HEK293 (cell line): ENCODE measurements around the gene ASAP2.
"Not testable (repeated sequence)": the region's sequence is repeated elsewhere in the genome, so short reads cannot be mapped to it uniquely, and the experiment has no call there.

ENCODE experiments used
- CTCF ChIA-PET: fragments of 350-600 bp; formaldehyde crosslinking; extraction: SDS; loops from one replicate; lab custom pipeline; 2021; ENCODE audit warnings: antibody characterized with exemption; lab: Yijun Ruan, JAX
- POLR2A ChIA-PET: fragments of 300-600 bp; formaldehyde crosslinking; extraction: SDS; loops from one replicate; lab custom pipeline; 2020; ENCODE audit warnings: antibody characterized with exemption, inconsistent platforms; lab: Yijun Ruan, JAX
- H3K27ac ChIP-seq: fragments of 200-500 bp; sonication (Bioruptor generic); 2 replicates; pipeline ENCODE4 v1.5.1; 2014; ENCODE audit warnings: low read depth, low read length, control low read depth, inconsistent platforms; ENCODE audit errors: extremely low read depth
- H3K36me3 ChIP-seq, 2 experiments: fragments of 200-500 bp in 1 of 2; sonication (Bioruptor generic) in 1 of 2; 1 replicate in 1 of 2; 2 replicates in 1 of 2; pipeline ENCODE4 v1.5.1; 2014 to 2017; ENCODE audit warnings: inconsistent platforms in 2 of 2, low read length in 2 of 2; ENCODE audit not compliant: control insufficient read depth in 2 of 2, insufficient read depth in 1 of 2
- H3K4me1 ChIP-seq: fragments of 200-500 bp; sonication (Bioruptor generic); 2 replicates; pipeline ENCODE4 v1.5.1; 2014; ENCODE audit warnings: mild to moderate bottlenecking, low read length, inconsistent platforms; ENCODE audit not compliant: control insufficient read depth, insufficient read depth
- H3K4me3 ChIP-seq: 2 replicates; pipeline ENCODE4 v1.5.1; 2011; ENCODE audit warnings: low read depth, mild to moderate bottlenecking, control low read depth, low read length, moderate library complexity
- H3K9me3 ChIP-seq: fragments of 200-500 bp; sonication (Bioruptor generic); 2 replicates; pipeline ENCODE4 v1.5.1; 2014; ENCODE audit warnings: low read depth, low read length, inconsistent platforms; ENCODE audit not compliant: control insufficient read depth, insufficient read depth
- ZIC2 ChIP-seq: fragments of 450-650 bp; formaldehyde crosslinking; IDR thresholded peaks from 2 replicates; pipeline ENCODE4 v1.5.1; 2016; ENCODE audit warnings: missing biosample characterization, missing genetic modification characterization
- ZNF112 ChIP-seq: fragments of 450-650 bp; formaldehyde crosslinking; IDR thresholded peaks from 2 replicates; pipeline ENCODE4 v1.5.0; 2017; ENCODE audit warnings: missing biosample characterization, missing genetic modification characterization
- ZNF121 ChIP-seq: fragments of 450-650 bp; formaldehyde crosslinking; IDR thresholded peaks from 2 replicates; pipeline ENCODE4 v1.5.1; 2016; ENCODE audit warnings: missing biosample characterization, missing genetic modification characterization
- ZNF184 ChIP-seq: fragments of 450-650 bp; IDR thresholded peaks from 2 replicates; pipeline ENCODE4 v1.5.1; 2018; ENCODE audit warnings: missing biosample characterization, mild to moderate bottlenecking, missing genetic modification characterization
- ZNF223 ChIP-seq: fragments of 450-650 bp; formaldehyde crosslinking; IDR thresholded peaks from 2 replicates; pipeline ENCODE4 v1.5.1; 2016; ENCODE audit warnings: missing biosample characterization, missing genetic modification characterization
- ZNF248 ChIP-seq: fragments of 450-650 bp; formaldehyde crosslinking; IDR thresholded peaks from 2 replicates; pipeline ENCODE4 v1.5.1; 2017; ENCODE audit warnings: missing biosample characterization, missing genetic modification characterization
- ZNF354C ChIP-seq: fragments of 450-650 bp; formaldehyde crosslinking; IDR thresholded peaks from 2 replicates; pipeline ENCODE4 v1.5.1; 2016; ENCODE audit warnings: missing biosample characterization, missing genetic modification characterization, low read depth, borderline replicate concordance
- ZNF423 ChIP-seq: fragments of 450-650 bp; formaldehyde crosslinking; IDR thresholded peaks from 2 replicates; pipeline ENCODE4 v1.5.1; 2016; ENCODE audit warnings: missing biosample characterization, missing genetic modification characterization
- TF ChIP-seq, protein P1 (sequence below): fragments of 450-650 bp; formaldehyde crosslinking; IDR thresholded peaks from 2 replicates; pipeline ENCODE4 v1.5.1; 2016; ENCODE audit warnings: missing biosample characterization, missing genetic modification characterization
- TF ChIP-seq, protein P2 (sequence below): fragments of 450-650 bp; formaldehyde crosslinking; IDR thresholded peaks from 2 replicates; pipeline ENCODE4 v1.5.1; 2016; ENCODE audit warnings: missing biosample characterization, missing genetic modification characterization

Gene ASAP2

DNA sequence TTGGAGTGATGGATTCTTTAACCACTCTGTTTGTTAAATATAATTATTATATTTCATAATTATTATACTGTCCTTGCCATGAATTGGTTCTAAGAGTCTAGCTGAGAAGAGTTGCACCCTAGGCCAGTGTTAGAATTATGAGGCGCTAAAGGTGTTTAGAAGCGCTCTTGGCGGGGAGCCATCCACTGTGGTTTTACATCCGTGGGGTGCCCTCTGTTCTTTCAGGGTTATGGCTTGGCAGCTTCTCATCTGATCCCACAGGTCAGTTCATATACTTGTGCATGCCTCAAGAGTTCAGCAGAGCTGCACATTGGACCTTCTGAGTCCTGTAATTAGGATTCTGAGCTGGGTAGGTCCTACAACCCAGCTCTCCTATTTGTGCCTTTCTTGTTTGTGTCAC is 9.1 kb downstream of the ASAP2 start:
- Histone ChIP-seq H3K4me1 (peaks cover 3% of the 10 kb centered on the region; the same call in 1 of the 2 replicates), H3K27ac (no peak overlapping the region), H3K36me3 (peaks cover 0 to 4% of the 10 kb centered on the region in 2 experiments; a peak in 2 of 3 replicates), H3K9me3 (no peaks in the 10 kb centered on the region), H3K4me3 (no peak overlapping the region)
- POLR2A ChIA-PET: no interaction called here
- CTCF ChIA-PET: interaction anchor here (0.6 kb wide), 1 partner anchor 114 kb away, joined by 3 read pairs; no protein-coding TSS in a partner anchor
- TF ChIP-seq ZNF423 (tag by site-specific recombination): no peak
- TF ChIP-seq ZIC2 (tag by site-specific recombination): peak; percentile 28; the same call in 1 of the 2 replicates

DNA sequence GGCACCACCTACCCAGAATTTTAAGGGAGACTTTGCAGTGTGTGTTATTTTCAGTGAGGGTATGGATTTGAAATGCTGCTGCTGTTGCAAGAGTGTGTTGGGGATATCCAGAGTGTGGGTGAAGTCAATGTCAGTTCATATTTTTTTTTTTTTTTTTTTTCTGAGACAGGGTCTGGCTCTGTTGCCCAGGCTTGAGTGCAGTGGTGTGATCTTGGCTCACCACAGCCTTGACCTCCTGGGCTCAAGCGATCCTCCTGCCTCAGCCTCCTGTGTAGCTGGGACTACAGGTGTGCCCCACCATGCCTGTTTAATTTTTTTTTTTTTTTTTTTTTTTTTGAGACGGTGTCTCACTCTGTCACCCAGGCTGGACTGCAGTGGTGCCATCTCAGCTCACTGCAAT is 9.5 kb downstream of the ASAP2 start:
- H3K4me3 ChIP-seq, H3K9me3 ChIP-seq, H3K27ac ChIP-seq, H3K4me1 ChIP-seq, H3K36me3 ChIP-seq, POLR2A ChIA-PET: not testable (repeated sequence)
- CTCF ChIA-PET: interaction anchor here (0.6 kb wide), 1 partner anchor 114 kb away, joined by 3 read pairs; no protein-coding TSS in a partner anchor
- peak; percentile 69; the same call in 1 of the 2 replicates for TF ChIP-seq ZNF121 (tag by site-specific recombination)
- TF ChIP-seq, protein P1, sequence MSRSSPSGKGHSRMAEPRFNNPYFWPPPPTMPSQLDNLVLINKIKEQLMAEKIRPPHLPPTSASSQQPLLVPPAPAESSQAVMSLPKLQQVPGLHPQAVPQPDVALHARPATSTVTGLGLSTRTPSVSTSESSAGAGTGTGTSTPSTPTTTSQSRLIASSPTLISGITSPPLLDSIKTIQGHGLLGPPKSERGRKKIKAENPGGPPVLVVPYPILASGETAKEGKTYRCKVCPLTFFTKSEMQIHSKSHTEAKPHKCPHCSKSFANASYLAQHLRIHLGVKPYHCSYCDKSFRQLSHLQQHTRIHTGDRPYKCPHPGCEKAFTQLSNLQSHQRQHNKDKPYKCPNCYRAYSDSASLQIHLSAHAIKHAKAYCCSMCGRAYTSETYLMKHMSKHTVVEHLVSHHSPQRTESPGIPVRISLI (tag by site-specific recombination): peak; percentile 95

DNA sequence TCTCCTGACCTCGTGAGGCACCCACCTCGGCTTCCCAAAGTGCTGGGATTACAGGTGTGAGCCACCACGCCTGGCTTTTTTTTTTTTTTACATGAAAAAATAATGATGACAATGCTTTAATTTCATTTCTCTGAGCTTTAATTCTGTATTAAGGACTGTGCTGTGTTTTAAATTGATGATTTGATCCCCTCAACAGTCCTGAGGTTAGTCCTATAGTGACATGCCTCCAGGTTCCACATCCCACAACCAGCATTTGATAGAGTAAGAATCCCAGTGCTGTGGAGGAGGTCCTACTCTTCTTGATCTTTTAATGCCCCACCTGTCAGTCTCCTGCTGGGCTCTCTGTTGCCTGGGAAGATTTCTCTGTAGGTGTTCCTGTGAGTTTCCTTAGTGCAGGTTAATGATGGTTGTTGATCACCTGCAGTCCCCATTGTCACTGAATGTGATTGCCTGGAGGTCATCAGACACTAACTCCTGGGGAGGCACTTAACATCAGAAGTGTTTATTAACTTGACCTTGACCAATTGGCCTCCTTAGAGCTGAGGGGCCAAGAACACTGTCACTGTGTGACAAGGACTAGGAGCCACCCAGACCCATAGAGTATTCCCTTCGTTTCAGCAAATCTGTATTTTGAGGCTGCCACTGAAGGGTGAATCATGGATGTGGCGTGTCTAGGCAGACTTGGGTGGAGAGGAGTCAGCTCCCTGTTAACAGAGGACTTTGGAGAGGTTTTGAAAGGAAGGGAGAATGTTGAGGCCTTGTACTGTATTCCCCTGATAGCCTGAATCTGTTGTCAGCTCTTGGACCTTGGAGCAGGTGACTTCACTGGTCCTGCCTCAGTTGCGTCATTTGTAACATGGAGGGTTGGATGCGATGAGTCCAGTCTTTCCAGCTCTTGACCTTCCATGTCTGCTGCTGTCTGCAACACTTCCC is 11.5 kb downstream of the ASAP2 start:
- peak; percentile 73 for TF ChIP-seq ZIC2 (tag by site-specific recombination)
- TF ChIP-seq ZNF184 (tag by site-specific recombination): no peak
- TF ChIP-seq, all 188 proteins: peak for 1
- POLR2A ChIA-PET: interaction anchor here (1.1 kb wide), 1 partner anchor 16 kb away, joined by 7 read pairs; no protein-coding TSS in a partner anchor
- Histone ChIP-seq H3K4me3 (no peak overlapping the region), H3K4me1 (peaks cover 3% of the 10 kb centered on the region; the same call in 1 of the 2 replicates), H3K27ac (no peak overlapping the region), H3K9me3 (no peaks in the 10 kb centered on the region), H3K36me3 (peaks cover 0 to 4% of the 10 kb centered on the region in 2 experiments; a peak in 2 of 3 replicates)
- CTCF ChIA-PET: interaction anchor here (0.6 to 0.7 kb wide), 3 partner anchors 9 to 167 kb away, joined by 3 read pairs; no protein-coding TSS in a partner anchor

DNA sequence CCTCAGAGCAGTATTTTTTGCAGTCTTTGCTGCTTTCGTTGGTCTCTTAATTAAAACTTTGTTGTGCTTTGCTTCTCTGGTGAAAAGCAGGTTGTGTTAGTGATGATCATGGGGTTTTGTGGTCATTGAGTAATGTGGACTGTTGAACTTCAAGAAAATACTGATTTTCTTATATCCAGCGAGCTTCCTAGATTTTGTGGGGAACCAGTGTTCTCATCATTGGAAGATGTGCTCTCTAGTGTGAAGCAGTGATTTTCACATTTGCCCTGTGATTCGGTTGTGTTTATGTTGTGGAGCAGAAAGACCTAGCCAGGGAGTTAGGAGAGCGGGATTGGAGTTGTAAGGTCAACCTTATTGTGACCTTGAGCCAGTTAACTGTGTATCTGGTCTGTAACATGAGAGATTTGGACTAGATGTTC is 12.4 kb downstream of the ASAP2 start:
- H3K4me3 ChIP-seq: no peak overlapping the region
- TF ChIP-seq ZNF223 (tag by site-specific recombination): no peak
- no peak for TF ChIP-seq ZNF112 (tag by site-specific recombination)
- TF ChIP-seq, protein P2, sequence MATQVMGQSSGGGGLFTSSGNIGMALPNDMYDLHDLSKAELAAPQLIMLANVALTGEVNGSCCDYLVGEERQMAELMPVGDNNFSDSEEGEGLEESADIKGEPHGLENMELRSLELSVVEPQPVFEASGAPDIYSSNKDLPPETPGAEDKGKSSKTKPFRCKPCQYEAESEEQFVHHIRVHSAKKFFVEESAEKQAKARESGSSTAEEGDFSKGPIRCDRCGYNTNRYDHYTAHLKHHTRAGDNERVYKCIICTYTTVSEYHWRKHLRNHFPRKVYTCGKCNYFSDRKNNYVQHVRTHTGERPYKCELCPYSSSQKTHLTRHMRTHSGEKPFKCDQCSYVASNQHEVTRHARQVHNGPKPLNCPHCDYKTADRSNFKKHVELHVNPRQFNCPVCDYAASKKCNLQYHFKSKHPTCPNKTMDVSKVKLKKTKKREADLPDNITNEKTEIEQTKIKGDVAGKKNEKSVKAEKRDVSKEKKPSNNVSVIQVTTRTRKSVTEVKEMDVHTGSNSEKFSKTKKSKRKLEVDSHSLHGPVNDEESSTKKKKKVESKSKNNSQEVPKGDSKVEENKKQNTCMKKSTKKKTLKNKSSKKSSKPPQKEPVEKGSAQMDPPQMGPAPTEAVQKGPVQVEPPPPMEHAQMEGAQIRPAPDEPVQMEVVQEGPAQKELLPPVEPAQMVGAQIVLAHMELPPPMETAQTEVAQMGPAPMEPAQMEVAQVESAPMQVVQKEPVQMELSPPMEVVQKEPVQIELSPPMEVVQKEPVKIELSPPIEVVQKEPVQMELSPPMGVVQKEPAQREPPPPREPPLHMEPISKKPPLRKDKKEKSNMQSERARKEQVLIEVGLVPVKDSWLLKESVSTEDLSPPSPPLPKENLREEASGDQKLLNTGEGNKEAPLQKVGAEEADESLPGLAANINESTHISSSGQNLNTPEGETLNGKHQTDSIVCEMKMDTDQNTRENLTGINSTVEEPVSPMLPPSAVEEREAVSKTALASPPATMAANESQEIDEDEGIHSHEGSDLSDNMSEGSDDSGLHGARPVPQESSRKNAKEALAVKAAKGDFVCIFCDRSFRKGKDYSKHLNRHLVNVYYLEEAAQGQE (tag by site-specific recombination): no peak
- no peak for TF ChIP-seq ZNF354C (tag by site-specific recombination)
- TF ChIP-seq ZNF248 (tag by site-specific recombination): no peak
- ChIA-PET CTCF (interaction anchor here (0.7 kb wide), 1 partner anchor 10 kb away, joined by 3 read pairs; no protein-coding TSS in a partner anchor), POLR2A (interaction anchor here (1.1 kb wide), 1 partner anchor 15 kb away, joined by 7 read pairs; no protein-coding TSS in a partner anchor)
- peaks cover 0 to 4% of the 10 kb centered on the region in 2 experiments; a peak in 2 of 3 replicates for H3K36me3 ChIP-seq
- H3K4me1 ChIP-seq: peaks cover 3% of the 10 kb centered on the region; the same call in 1 of the 2 replicates
- no peak overlapping the region for H3K27ac ChIP-seq
- no peaks in the 10 kb centered on the region for H3K9me3 ChIP-seq
